ENCODE data around the gene HTR1A. TPM values are rescaled to one million over a fixed set of nuclear protein-coding genes. Genes with fewer than 3 reads are reported as not detected.

Gene HTR1A
- not detected for polyA plus RNA-seq
- long read RNA-seq, donor 1 = 0 reads
- long read RNA-seq, donor 2 = 0 reads
- long read RNA-seq, donor 3 = 0 reads
- long read RNA-seq, donor 4 = 0 reads
- long read RNA-seq, donor 5 = 0 reads
- long read RNA-seq, donor 6 = 0 reads
- long read RNA-seq, donor 7 = 0 reads
- long read RNA-seq, donor 8 = 0 reads
- long read RNA-seq, donor 9 = 0 reads
- long read RNA-seq, donor 10 = 0 reads

DNA sequence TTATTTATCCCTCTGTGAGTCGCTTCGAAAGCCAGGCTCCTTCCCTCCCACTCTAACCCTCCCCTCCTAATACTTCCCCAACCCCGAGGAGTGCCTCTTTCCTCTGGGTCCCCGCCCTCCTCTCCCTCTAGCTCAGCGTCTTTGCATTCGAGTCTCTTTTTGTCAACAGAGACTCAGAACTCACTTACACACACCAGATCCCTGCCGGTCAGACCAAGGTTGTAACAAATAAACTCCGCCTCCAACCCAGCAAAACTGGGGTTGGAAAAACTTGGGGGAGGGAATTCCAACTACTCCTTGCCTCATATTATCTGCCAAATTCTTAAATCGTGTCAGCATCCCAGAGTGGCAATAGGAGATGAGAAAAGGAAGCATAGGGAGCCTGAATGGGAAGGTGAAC, at the start of gene HTR1A:
TSS of gene HTR1A (minus strand) at position 167 of the 400 bp plus-strand sequence. CDS start 726 bp downstream, outside the sequence.
- Histone ChIP-seq H3K36me3 (ENCODE audit: control insufficient read depth in 3 of 3, insufficient read depth in 2 of 3, low read depth in 1 of 3, low read length in 3 of 3) (no peaks in the 10 kb centered on the region), H3K9me3 (ENCODE audit: control insufficient read depth in 2 of 2, insufficient read depth in 1 of 2, low read depth in 1 of 2, low read length in 1 of 2) (peaks cover 0 to 2% of the 10 kb centered on the region in 2 donors), H3K27me3 (ENCODE audit: control insufficient read depth in 3 of 3, insufficient read depth in 3 of 3, low read length in 3 of 3) (peaks cover 0 to 43% (median 23%) of the 10 kb centered on the region in 3 donors), H3K4me3 (ENCODE audit: low read depth in 1 of 3, low read length in 3 of 3) (no peak within 1 kb of the TSS), H3K4me1 (ENCODE audit: control insufficient read depth in 3 of 3, insufficient read depth in 2 of 3, low read depth in 1 of 3, low read length in 2 of 3) (no peaks in the 10 kb centered on the region), H3K27ac (ENCODE audit: low read depth in 1 of 3, low read length in 2 of 3) (no peak within 1 kb of the TSS)
- WGBS, 3 donors = 7 to 26% (median 17%) methylated on average over 9 of the region's 9 CpGs
- FAIRE-seq (no peak), DNase-seq (no peak)

DNA sequence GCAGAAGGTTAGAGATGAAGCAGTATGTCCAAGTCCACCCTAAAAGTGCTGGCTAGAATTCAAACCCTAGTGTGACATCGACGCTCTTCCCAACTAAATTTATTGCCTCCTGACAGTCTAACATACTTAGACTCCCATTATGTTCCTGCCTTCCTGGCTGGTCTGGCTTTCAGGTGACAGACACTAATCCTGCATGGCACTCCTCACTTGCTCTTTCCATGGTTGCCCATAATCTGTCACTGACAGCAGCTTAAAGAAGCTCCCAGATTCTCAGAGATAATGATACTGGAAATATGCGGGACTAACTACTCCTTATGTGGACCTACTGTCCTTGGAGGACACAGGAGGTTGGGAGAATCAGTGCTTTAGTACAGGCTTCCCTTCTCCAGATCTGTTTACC, 41.7 kb upstream of the HTR1A start:
- no peaks in the 10 kb centered on the region for H3K4me1 ChIP-seq (ENCODE audit: control insufficient read depth in 3 of 3, insufficient read depth in 2 of 3, low read depth in 1 of 3, low read length in 2 of 3)
- H3K27ac ChIP-seq (ENCODE audit: low read depth in 1 of 3, low read length in 2 of 3) = no peak overlapping the region
- no peaks in the 10 kb centered on the region for H3K27me3 ChIP-seq (ENCODE audit: control insufficient read depth in 3 of 3, insufficient read depth in 3 of 3, low read length in 3 of 3)
- 77 to 82% (median 78%) methylated on average over 3 of the region's 3 CpGs for WGBS, 3 donors
- DNase-seq = no peak
- H3K9me3 ChIP-seq (ENCODE audit: control insufficient read depth in 2 of 2, insufficient read depth in 1 of 2, low read depth in 1 of 2, low read length in 1 of 2) = no peaks in the 10 kb centered on the region
- H3K36me3 ChIP-seq (ENCODE audit: control insufficient read depth in 3 of 3, insufficient read depth in 2 of 3, low read depth in 1 of 3, low read length in 3 of 3) = no peaks in the 10 kb centered on the region
- H3K4me3 ChIP-seq (ENCODE audit: low read depth in 1 of 3, low read length in 3 of 3) = no peak overlapping the region
- FAIRE-seq = no peak

DNA sequence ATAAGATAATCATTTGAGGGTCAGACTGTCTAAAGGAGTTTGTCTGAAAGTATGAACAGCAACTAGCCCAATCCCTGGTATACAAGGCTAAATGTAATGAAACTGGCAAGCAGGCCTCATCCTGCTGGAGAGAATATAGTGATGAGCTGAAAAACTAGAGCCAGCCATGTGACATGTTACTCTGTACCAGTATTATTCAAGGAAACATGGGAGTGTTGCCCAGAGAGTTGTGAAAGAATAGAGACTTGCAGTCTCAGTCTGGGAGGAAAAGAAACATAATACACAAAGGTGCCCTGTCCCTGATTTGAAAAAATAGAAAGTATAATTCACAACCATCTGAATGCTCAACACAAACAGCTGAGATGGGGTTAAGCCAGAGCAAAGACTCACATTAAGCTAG, 37.9 kb upstream of the HTR1A start:
- DNase-seq (no peak), FAIRE-seq (no peak)
- no peaks in the 10 kb centered on the region for H3K27me3 ChIP-seq (ENCODE audit: control insufficient read depth in 3 of 3, insufficient read depth in 3 of 3, low read length in 3 of 3)
- no peaks in the 10 kb centered on the region for H3K9me3 ChIP-seq (ENCODE audit: control insufficient read depth in 2 of 2, insufficient read depth in 1 of 2, low read depth in 1 of 2, low read length in 1 of 2)
- H3K4me1 ChIP-seq (ENCODE audit: control insufficient read depth in 3 of 3, insufficient read depth in 2 of 3, low read depth in 1 of 3, low read length in 2 of 3) = no peaks in the 10 kb centered on the region
- H3K36me3 ChIP-seq (ENCODE audit: control insufficient read depth in 3 of 3, insufficient read depth in 2 of 3, low read depth in 1 of 3, low read length in 3 of 3) = no peaks in the 10 kb centered on the region
- no peak overlapping the region for H3K4me3 ChIP-seq (ENCODE audit: low read depth in 1 of 3, low read length in 3 of 3)
- H3K27ac ChIP-seq (ENCODE audit: low read depth in 1 of 3, low read length in 2 of 3) = no peak overlapping the region

DNA sequence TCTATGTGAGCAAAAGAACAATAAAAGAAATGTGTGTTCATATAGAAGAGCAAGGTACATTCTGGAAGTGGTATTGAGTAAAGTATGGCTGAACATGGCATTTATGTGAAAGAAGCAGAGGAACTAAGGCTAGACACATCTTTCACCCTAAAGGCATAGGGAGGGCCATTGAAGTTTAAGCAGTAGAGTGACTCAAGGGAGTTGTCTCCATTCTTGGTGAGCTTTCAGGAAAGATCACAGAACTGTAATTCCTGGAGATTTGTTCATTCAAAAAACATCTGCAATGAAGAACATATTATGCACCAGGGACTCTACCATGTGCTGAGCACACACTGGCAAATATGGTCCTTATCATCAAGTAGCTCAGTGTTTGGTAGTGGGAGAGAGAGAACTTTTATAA, 24.8 kb upstream of the HTR1A start:
- H3K9me3 ChIP-seq (ENCODE audit: control insufficient read depth in 2 of 2, insufficient read depth in 1 of 2, low read depth in 1 of 2, low read length in 1 of 2) = no peaks in the 10 kb centered on the region
- no peak overlapping the region for H3K4me3 ChIP-seq (ENCODE audit: low read depth in 1 of 3, low read length in 3 of 3)
- no peaks in the 10 kb centered on the region for H3K27me3 ChIP-seq (ENCODE audit: control insufficient read depth in 3 of 3, insufficient read depth in 3 of 3, low read length in 3 of 3)
- H3K27ac ChIP-seq (ENCODE audit: low read depth in 1 of 3, low read length in 2 of 3) = no peak overlapping the region
- no peak for DNase-seq
- FAIRE-seq = no peak
- no peaks in the 10 kb centered on the region for H3K4me1 ChIP-seq (ENCODE audit: control insufficient read depth in 3 of 3, insufficient read depth in 2 of 3, low read depth in 1 of 3, low read length in 2 of 3)
- no peaks in the 10 kb centered on the region for H3K36me3 ChIP-seq (ENCODE audit: control insufficient read depth in 3 of 3, insufficient read depth in 2 of 3, low read depth in 1 of 3, low read length in 3 of 3)

DNA sequence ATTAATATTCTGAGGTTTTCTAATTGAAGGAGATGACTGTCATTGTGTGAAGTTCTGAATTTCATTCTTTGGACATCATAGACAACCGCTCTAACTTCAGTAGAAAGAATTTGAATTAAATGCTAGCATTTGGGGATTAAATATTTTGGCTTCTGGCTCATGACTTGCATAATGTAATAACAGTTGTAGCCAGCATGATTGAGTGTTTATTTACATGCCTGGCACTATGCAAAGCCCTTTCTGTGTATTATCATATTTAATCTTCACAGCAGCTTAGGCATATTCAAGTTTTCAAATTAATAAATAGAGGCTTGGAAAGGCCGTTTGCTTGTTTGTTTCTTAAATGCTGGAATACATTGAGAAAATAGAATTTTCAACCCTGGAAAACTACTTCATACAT, 19.6 kb upstream of the HTR1A start:
- FAIRE-seq (no peak), DNase-seq (no peak)
- Histone ChIP-seq H3K27ac (ENCODE audit: low read depth in 1 of 3, low read length in 2 of 3) (no peak overlapping the region), H3K4me1 (ENCODE audit: control insufficient read depth in 3 of 3, insufficient read depth in 2 of 3, low read depth in 1 of 3, low read length in 2 of 3) (no peaks in the 10 kb centered on the region), H3K27me3 (ENCODE audit: control insufficient read depth in 3 of 3, insufficient read depth in 3 of 3, low read length in 3 of 3) (no peaks in the 10 kb centered on the region), H3K36me3 (ENCODE audit: control insufficient read depth in 3 of 3, insufficient read depth in 2 of 3, low read depth in 1 of 3, low read length in 3 of 3) (no peaks in the 10 kb centered on the region), H3K4me3 (ENCODE audit: low read depth in 1 of 3, low read length in 3 of 3) (no peak overlapping the region), H3K9me3 (ENCODE audit: control insufficient read depth in 2 of 2, insufficient read depth in 1 of 2, low read depth in 1 of 2, low read length in 1 of 2) (peaks cover 0 to 8% of the 10 kb centered on the region in 2 donors)
- 56 to 66% (median 59%) methylated on average over 2 of the region's 2 CpGs for WGBS, 3 donors

DNA sequence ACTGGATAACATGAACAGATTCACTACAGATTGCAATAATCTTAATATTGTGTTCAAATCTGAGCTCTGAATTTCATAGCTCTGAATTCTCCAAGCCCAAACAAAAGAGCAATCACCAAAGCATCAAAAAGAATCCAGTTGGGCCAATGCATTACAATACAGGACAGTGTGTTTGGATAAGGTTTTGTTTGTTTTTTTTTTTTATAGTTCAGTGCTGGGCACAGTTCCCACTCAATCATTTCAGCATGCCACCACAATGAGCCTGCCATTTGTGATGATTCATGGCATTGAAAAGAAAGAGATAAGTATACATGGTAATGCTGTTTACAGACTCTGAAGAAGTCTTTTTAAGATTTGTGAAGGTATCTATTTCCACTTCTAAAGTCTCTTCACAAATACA, 1.7 kb upstream of the HTR1A start:
- Histone ChIP-seq H3K36me3 (ENCODE audit: control insufficient read depth in 3 of 3, insufficient read depth in 2 of 3, low read depth in 1 of 3, low read length in 3 of 3) (no peaks in the 10 kb centered on the region), H3K27me3 (ENCODE audit: control insufficient read depth in 3 of 3, insufficient read depth in 3 of 3, low read length in 3 of 3) (peaks cover 0 to 39% (median 23%) of the 10 kb centered on the region in 3 donors), H3K9me3 (ENCODE audit: control insufficient read depth in 2 of 2, insufficient read depth in 1 of 2, low read depth in 1 of 2, low read length in 1 of 2) (peaks cover 0 to 2% of the 10 kb centered on the region in 2 donors), H3K4me1 (ENCODE audit: control insufficient read depth in 3 of 3, insufficient read depth in 2 of 3, low read depth in 1 of 3, low read length in 2 of 3) (no peaks in the 10 kb centered on the region), H3K4me3 (ENCODE audit: low read depth in 1 of 3, low read length in 3 of 3) (no peak overlapping the region), H3K27ac (ENCODE audit: low read depth in 1 of 3, low read length in 2 of 3) (no peak overlapping the region)
- DNase-seq = no peak
- no peak for FAIRE-seq

DNA sequence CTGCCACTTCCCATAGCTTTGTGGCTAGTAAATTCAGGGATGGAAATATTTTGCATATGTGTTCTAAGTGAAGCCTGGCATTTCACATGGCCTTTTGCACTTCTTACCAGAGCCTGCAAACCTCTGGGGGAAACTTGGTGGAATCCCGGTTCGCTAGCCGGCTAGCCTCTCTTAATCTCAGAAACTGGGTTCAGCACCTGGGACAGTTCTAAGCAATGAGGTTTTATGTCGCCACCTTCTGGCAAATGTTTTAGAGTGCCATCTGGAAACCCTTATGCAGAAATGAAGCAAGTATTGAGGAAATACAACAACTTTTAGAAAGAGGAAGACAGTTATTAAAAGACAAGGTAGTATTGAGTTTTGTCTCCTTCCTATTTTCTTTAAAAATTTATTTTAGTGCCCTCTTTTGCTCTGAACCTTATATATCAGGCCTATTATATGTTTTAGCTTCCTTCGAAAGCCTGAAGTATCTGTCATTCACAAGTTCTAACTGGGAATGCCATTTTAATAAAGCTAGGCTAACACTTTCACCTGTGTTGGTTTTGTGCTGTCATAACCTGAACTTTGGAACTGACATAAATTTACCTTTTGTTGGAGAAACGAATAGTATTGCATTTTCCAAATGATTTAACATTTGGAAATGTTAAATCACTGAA, 963 bp upstream of the HTR1A start:
- Histone ChIP-seq H3K9me3 (ENCODE audit: control insufficient read depth in 2 of 2, insufficient read depth in 1 of 2, low read depth in 1 of 2, low read length in 1 of 2) (peaks cover 0 to 2% of the 10 kb centered on the region in 2 donors), H3K36me3 (ENCODE audit: control insufficient read depth in 3 of 3, insufficient read depth in 2 of 3, low read depth in 1 of 3, low read length in 3 of 3) (no peaks in the 10 kb centered on the region), H3K27ac (ENCODE audit: low read depth in 1 of 3, low read length in 2 of 3) (no peak overlapping the region), H3K27me3 (ENCODE audit: control insufficient read depth in 3 of 3, insufficient read depth in 3 of 3, low read length in 3 of 3) (peaks cover 0 to 43% (median 23%) of the 10 kb centered on the region in 3 donors), H3K4me1 (ENCODE audit: control insufficient read depth in 3 of 3, insufficient read depth in 2 of 3, low read depth in 1 of 3, low read length in 2 of 3) (no peaks in the 10 kb centered on the region), H3K4me3 (ENCODE audit: low read depth in 1 of 3, low read length in 3 of 3) (no peak overlapping the region)
- peak; percentile 40 to 71 for DNase-seq
- WGBS, 3 donors = 26 to 40% (median 37%) methylated on average over 6 of the region's 6 CpGs
- FAIRE-seq = no peak

DNA sequence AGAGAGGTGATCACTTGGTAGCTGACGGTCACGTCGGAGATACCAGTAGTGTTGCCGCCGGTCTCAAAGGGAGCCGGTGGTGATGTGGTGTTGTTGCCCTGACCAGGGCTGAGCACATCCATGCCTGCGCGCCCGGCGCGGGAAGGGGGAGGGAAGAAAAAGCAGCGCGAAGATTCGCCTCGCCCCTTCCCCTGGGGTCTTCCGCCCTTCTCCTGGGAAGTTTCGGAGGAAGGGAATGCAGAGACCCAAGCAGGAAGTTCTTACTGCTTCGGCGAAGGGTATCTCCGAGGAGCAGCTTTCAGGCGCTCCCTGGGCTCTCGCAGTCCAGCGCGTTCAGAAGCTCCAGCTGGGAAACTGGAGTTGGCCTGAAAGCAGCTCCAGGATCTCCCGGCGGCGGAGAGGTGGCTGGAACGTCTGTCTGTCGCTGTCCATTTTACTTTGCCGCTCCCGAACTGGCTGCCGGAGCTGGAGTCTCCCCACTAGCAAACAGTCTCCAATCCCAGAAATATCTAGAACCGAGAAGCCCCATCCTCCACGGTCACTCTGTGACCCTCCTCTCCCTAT, 565 bp downstream of the HTR1A start:
- DNase-seq (no peak), FAIRE-seq (no peak)
- WGBS, 3 donors = 4 to 20% (median 17%) methylated on average over 33 to 34 of the region's 34 CpGs
- Histone ChIP-seq H3K4me3 (ENCODE audit: low read depth in 1 of 3, low read length in 3 of 3) (no peak overlapping the region), H3K4me1 (ENCODE audit: control insufficient read depth in 3 of 3, insufficient read depth in 2 of 3, low read depth in 1 of 3, low read length in 2 of 3) (no peaks in the 10 kb centered on the region), H3K27ac (ENCODE audit: low read depth in 1 of 3, low read length in 2 of 3) (no peak overlapping the region), H3K27me3 (ENCODE audit: control insufficient read depth in 3 of 3, insufficient read depth in 3 of 3, low read length in 3 of 3) (peaks cover 0 to 43% (median 23%) of the 10 kb centered on the region in 3 donors), H3K9me3 (ENCODE audit: control insufficient read depth in 2 of 2, insufficient read depth in 1 of 2, low read depth in 1 of 2, low read length in 1 of 2) (peaks cover 0 to 2% of the 10 kb centered on the region in 2 donors), H3K36me3 (ENCODE audit: control insufficient read depth in 3 of 3, insufficient read depth in 2 of 3, low read depth in 1 of 3, low read length in 3 of 3) (no peaks in the 10 kb centered on the region)

Measured in small intestine (tissue), 16 donors.